ENCODE data around the gene LGALS3BP. TPM values are rescaled to one million over a fixed set of nuclear protein-coding genes. Genes with fewer than 3 reads are reported as not detected.
A peak's percentile ranks its signal among the peaks of the same experiment; 100 is the strongest.

Gene LGALS3BP
- total and polyA plus RNA-seq, 2 of the 13 experiments (the other 11 are each of a cell fraction or from before 2014, with no cell fraction given): 137 to 332 TPM

GRCh38 chr17:78970834-78971755, 8.6 kb downstream of the LGALS3BP start (continued):
- no peak for TF ChIP-seq HNRNPH1 (optimal IDR thresholded peaks at IDR 0.05; ENCODE audit: low read depth, low read length)
- TF ChIP-seq ZNF350 (CRISPR knock-in tag; IDR thresholded peaks at IDR 0.05; ENCODE audit: borderline replicate concordance, low read depth): peak; percentile 31; the same call in 1 of the 2 replicates
- no peak for TF ChIP-seq ZNF329 (CRISPR knock-in tag; IDR thresholded peaks at IDR 0.05; ENCODE audit: low read depth)
- TF ChIP-seq JUND (CRISPR knock-in tag; IDR thresholded peaks at IDR 0.05): no peak
- TF ChIP-seq ARID5B (CRISPR knock-in tag; IDR thresholded peaks at IDR 0.05): peak; percentile 37; the same call in 1 of the 2 replicates
- TF ChIP-seq BATF2 (CRISPR knock-in tag; IDR thresholded peaks at IDR 0.05): peak; percentile 39; the same call in 1 of the 2 replicates
- 0 out of 2 replicates have a peak, but pooled peaks have one; percentile 54 for TF ChIP-seq KLF6 (CRISPR knock-in tag; IDR thresholded peaks at IDR 0.05)
- peak; percentile 86 for TF ChIP-seq XRCC5 (optimal IDR thresholded peaks at IDR 0.05; ENCODE audit: low read length)
- 0 out of 2 replicates have a peak, but pooled peaks have one; percentile 48 for TF ChIP-seq ZSCAN9 (CRISPR knock-in tag; IDR thresholded peaks at IDR 0.05; ENCODE audit: borderline replicate concordance)
- peak; percentile 83; the same call in 1 of the 2 replicates for TF ChIP-seq CBX5 (CRISPR knock-in tag; IDR thresholded peaks at IDR 0.05; ENCODE audit: borderline replicate concordance)
- TF ChIP-seq ZNF160 (CRISPR knock-in tag; IDR thresholded peaks at IDR 0.05): 0 out of 2 replicates have a peak, but pooled peaks have one; percentile 66
- 0 out of 2 replicates have a peak, but pooled peaks have one; percentile 65 for TF ChIP-seq EED (CRISPR knock-in tag; IDR thresholded peaks at IDR 0.05)
- TF ChIP-seq ETV5 (CRISPR knock-in tag; IDR thresholded peaks at IDR 0.05; ENCODE audit: borderline replicate concordance): 0 out of 2 replicates have a peak, but pooled peaks have one; percentile 24
- peak; percentile 76 for TF ChIP-seq ERF (CRISPR knock-in tag; IDR thresholded peaks at IDR 0.05)
- peak; percentile 95 for TF ChIP-seq ZNF576 (CRISPR knock-in tag; IDR thresholded peaks at IDR 0.05)
- peak; percentile 35 for TF ChIP-seq PHF5A (CRISPR knock-in tag; IDR thresholded peaks at IDR 0.05; ENCODE audit: low read depth, unreplicated experiment)
- TF ChIP-seq CTCF (CRISPR knock-in tag; IDR thresholded peaks at IDR 0.05): peak; percentile 96
- TF ChIP-seq ZNF574 (CRISPR knock-in tag; IDR thresholded peaks at IDR 0.05): peak; percentile 56
- no peak for TF ChIP-seq CEBPG (CRISPR knock-in tag; IDR thresholded peaks at IDR 0.05)

All from HepG2 (cell line).